ENCODE results near the gene HOXA2. TPM values are rescaled to one million over a fixed set of nuclear protein-coding genes. Genes with fewer than 3 reads are reported as not detected.

Gene HOXA2

DNA sequence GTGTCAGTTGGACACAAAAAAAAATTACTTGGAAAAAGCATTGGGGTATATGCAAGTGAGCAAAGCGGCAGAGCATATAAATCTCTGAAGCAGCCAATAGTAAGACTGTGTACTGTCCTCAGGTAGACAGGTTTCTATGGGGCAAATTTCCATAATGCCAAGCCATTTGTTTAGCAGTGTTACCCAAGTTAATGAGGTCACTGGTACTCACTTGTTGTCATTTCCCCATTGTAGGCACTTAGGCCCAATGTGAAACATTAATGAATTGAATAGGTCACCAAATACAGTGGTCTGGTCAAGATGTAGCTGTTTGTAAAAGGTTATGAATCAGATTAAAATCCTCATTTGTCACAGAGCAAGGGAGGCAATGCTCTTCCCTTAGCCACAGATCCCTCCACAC is 34.2 kb downstream of the HOXA2 start:
- Histone ChIP-seq H3K4me2 (ENCODE audit: low read length) (no peak overlapping the region), H3K9me3 (replicated peaks; ENCODE audit: low read length) (no peaks in the 10 kb centered on the region), H3K36me3 (ENCODE audit: insufficient read depth, low read length) (no peaks in the 10 kb centered on the region)

DNA sequence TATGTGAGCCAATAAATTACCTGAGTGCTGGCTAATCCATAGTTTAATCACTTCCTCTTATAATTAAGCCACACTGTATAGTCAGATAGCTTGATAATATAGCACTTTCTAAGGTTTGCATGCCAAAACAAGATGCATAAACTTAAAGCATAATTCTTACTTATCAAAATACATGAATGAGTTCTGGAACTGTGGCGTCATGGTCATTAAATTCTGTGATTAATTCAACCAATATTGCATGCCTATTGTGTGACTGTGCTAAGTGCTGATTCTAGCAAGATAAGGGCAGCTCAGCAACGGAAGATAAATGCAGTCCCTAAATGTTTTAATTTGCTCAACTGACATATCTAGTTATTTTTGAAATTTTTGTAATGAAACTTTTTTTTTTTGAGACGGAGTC is 36.3 kb downstream of the HOXA2 start:
- Histone ChIP-seq H3K9me3 (replicated peaks; ENCODE audit: low read length) (no peaks in the 10 kb centered on the region), H3K27me3 (ENCODE audit: control insufficient read depth, insufficient read depth, low read length) (no peaks in the 10 kb centered on the region), H3K4me2 (ENCODE audit: low read length) (peak overlapping the region; percentile 3), H3K9ac (ENCODE audit: low read depth, low read length) (no peak overlapping the region), H3K36me3 (ENCODE audit: insufficient read depth, low read length) (no peaks in the 10 kb centered on the region), H3K4me3 (ENCODE audit: low read length) (no peak overlapping the region), H3K4me1 (ENCODE audit: control insufficient read depth, insufficient read depth, low read length) (peaks cover 14% of the 10 kb centered on the region)

More for the DNA sequence above, 34.2 kb downstream of the HOXA2 start:
- peaks cover 14% of the 10 kb centered on the region for H3K4me1 ChIP-seq (ENCODE audit: control insufficient read depth, insufficient read depth, low read length)
- H3K9ac ChIP-seq (ENCODE audit: low read depth, low read length) = no peak overlapping the region
- H3K4me3 ChIP-seq (ENCODE audit: low read length) = no peak overlapping the region
- no peaks in the 10 kb centered on the region for H3K27me3 ChIP-seq (ENCODE audit: control insufficient read depth, insufficient read depth, low read length)

DNA sequence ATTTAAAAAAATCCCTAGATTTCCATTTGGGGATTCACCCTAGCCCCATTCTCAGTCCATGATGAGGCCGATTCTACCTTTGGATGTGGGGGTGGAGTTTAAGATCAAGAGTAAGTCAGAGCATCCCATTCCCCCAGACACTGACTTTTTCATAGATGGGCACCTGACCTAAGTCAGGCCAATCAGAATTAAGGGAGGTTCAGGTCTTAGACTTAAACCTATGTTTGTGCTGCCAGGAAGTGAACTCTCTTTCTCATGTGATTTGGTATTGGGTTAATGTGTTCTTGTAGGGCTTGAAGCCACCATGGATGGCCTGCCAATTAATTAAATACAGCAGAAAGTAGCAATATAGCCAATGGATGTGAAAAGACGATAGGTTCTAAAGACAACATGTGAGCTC is 36.8 kb downstream of the HOXA2 start:
- Histone ChIP-seq H3K4me1 (ENCODE audit: control insufficient read depth, insufficient read depth, low read length) (peaks cover 14% of the 10 kb centered on the region), H3K4me3 (ENCODE audit: low read length) (no peak overlapping the region), H3K27me3 (ENCODE audit: control insufficient read depth, insufficient read depth, low read length) (no peaks in the 10 kb centered on the region), H3K9me3 (replicated peaks; ENCODE audit: low read length) (no peaks in the 10 kb centered on the region), H3K9ac (ENCODE audit: low read depth, low read length) (no peak overlapping the region), H3K36me3 (ENCODE audit: insufficient read depth, low read length) (no peaks in the 10 kb centered on the region), H3K4me2 (ENCODE audit: low read length) (peak overlapping the region; percentile 3)

DNA sequence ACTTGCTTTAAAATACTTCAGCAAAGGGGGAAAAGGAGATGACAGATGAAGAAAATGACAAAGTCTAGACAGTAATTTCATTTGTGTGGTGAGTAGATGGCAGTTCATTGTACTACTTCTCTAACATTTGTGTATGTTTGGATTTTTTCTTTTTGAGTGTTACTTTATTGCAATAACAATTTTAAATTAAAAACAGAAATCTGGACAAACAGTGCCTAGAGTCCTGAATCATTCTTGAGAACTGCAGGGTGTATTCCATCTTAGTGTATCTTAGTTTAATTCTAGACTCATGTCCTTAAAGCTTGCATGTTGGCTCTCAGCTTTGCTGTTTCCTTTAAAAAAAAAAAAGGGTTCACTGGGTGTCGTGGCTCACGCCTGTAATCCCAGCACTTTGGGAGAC is 37.8 kb downstream of the HOXA2 start:
- Histone ChIP-seq H3K9ac (ENCODE audit: low read depth, low read length) (no peak overlapping the region), H3K9me3 (replicated peaks; ENCODE audit: low read length) (no peaks in the 10 kb centered on the region), H3K4me3 (ENCODE audit: low read length) (no peak overlapping the region), H3K27me3 (ENCODE audit: control insufficient read depth, insufficient read depth, low read length) (no peaks in the 10 kb centered on the region), H3K4me2 (ENCODE audit: low read length) (no peak overlapping the region), H3K4me1 (ENCODE audit: control insufficient read depth, insufficient read depth, low read length) (peaks cover 14% of the 10 kb centered on the region), H3K36me3 (ENCODE audit: insufficient read depth, low read length) (no peaks in the 10 kb centered on the region)

DNA sequence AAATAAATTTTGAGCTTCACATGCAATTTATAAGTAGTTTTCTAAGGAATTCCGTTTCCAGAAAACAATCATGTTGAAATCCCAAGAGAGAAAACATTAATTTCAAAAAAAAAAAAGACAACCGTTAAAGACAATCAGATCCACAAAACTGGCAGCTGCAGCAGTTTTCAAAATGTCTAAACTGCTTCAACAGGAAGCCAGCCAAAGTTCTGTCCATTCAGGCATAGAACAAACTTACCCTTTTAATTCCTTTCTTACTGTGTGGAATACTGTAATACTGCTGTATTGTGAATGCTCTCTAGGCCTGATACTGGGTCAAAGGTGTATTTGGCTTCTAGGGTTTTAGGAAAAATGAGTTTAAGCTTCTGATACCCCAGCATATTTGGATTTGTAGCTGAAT is 38.3 kb downstream of the HOXA2 start:
- Histone ChIP-seq H3K27me3 (ENCODE audit: control insufficient read depth, insufficient read depth, low read length) (no peaks in the 10 kb centered on the region), H3K9ac (ENCODE audit: low read depth, low read length) (no peak overlapping the region), H3K9me3 (replicated peaks; ENCODE audit: low read length) (no peaks in the 10 kb centered on the region), H3K4me3 (ENCODE audit: low read length) (no peak overlapping the region), H3K4me2 (ENCODE audit: low read length) (no peak overlapping the region), H3K4me1 (ENCODE audit: control insufficient read depth, insufficient read depth, low read length) (peaks cover 14% of the 10 kb centered on the region), H3K36me3 (ENCODE audit: insufficient read depth, low read length) (no peaks in the 10 kb centered on the region)

DNA sequence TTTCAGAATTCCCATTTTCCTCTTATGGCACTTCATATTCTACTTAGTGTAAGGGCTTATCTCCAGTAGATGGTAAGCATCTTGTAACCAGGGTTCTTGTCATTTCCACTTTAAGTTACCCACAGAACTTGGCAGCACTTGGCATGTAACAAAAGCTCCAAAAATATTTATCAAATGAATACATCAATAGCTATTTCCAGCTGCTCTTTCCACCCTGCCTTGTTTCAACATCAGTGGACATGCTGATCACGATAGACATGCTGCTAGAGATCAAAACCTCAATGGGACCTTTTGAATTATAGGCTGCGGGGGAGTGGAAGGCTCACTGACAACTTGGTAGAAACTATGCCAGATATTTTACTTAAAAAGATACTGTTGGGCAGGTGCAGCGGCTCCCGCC is 39.5 kb downstream of the HOXA2 start:
- Histone ChIP-seq H3K4me3 (ENCODE audit: low read length) (no peak overlapping the region), H3K4me1 (ENCODE audit: control insufficient read depth, insufficient read depth, low read length) (peaks cover 14% of the 10 kb centered on the region), H3K27me3 (ENCODE audit: control insufficient read depth, insufficient read depth, low read length) (no peaks in the 10 kb centered on the region), H3K9ac (ENCODE audit: low read depth, low read length) (no peak overlapping the region), H3K36me3 (ENCODE audit: insufficient read depth, low read length) (no peaks in the 10 kb centered on the region), H3K9me3 (replicated peaks; ENCODE audit: low read length) (no peaks in the 10 kb centered on the region), H3K4me2 (ENCODE audit: low read length) (no peak overlapping the region)

DNA sequence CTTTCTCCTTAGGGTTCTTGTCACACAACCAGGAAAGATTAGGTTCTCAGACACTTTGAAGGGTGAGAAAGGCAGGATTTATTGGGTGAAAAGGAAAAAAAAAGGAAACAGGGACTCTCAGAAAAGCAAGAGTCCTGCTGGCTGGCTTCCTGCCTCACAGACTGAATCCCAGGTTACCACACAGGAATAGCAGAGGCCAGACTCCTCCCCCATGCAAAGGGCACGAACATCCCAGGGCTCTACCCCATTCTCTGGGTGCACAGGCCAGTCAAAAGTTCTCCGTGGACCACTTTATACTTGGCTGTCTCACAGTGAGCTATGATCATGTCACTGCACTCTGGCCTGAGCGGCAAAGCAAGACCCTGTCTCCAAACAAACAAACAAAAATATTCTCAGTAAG is 49.3 kb downstream of the HOXA2 start:
- H3K4me2 ChIP-seq (ENCODE audit: low read length) = no peak overlapping the region
- H3K4me3 ChIP-seq (ENCODE audit: low read length) = no peak overlapping the region
- no peaks in the 10 kb centered on the region for H3K4me1 ChIP-seq (ENCODE audit: control insufficient read depth, insufficient read depth, low read length)
- no peaks in the 10 kb centered on the region for H3K36me3 ChIP-seq (ENCODE audit: insufficient read depth, low read length)
- H3K27me3 ChIP-seq (ENCODE audit: control insufficient read depth, insufficient read depth, low read length) = no peaks in the 10 kb centered on the region
- H3K9ac ChIP-seq (ENCODE audit: low read depth, low read length) = no peak overlapping the region
- H3K9me3 ChIP-seq (replicated peaks; ENCODE audit: low read length) = no peaks in the 10 kb centered on the region

DNA sequence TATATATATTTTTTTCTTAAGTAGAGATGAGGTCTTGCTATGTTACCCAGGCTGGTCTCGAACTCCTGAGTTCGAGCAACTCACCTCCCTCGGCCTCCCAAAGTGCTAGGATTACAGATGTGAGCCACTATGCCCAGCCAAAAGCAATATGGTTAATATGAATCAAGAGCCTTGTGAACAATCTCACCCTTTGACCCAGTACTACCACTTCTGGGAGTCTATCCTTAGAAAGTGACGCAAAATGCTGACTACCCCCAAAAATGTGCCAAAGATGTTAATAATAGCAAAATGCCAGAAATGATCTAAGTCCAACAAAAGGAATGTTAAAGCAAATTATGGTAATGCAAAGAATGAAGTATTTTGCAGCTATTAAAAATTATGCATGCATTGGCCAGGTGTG is 51.0 kb downstream of the HOXA2 start:
- Histone ChIP-seq H3K4me1 (ENCODE audit: control insufficient read depth, insufficient read depth, low read length) (peaks cover 10% of the 10 kb centered on the region), H3K9ac (ENCODE audit: low read depth, low read length) (no peak overlapping the region), H3K9me3 (replicated peaks; ENCODE audit: low read length) (no peaks in the 10 kb centered on the region), H3K4me2 (ENCODE audit: low read length) (no peak overlapping the region), H3K27me3 (ENCODE audit: control insufficient read depth, insufficient read depth, low read length) (no peaks in the 10 kb centered on the region), H3K36me3 (ENCODE audit: insufficient read depth, low read length) (no peaks in the 10 kb centered on the region), H3K4me3 (ENCODE audit: low read length) (no peak overlapping the region)

Small RNA genes lying within 50 kb of the gene (small RNA-seq; reads per million reads assigned to genes)
- gene AC004080.5 = not detected
- not detected for gene RF01977
